GM12874 (cell line): ENCODE data around the gene OBP2B.

ENCODE experiments used
- CTCF ChIP-seq: IDR thresholded peaks from 2 replicates; pipeline ENCODE4 v1.5.1; 2011; ENCODE audit warnings: low read depth, mild to moderate bottlenecking, control low read depth, low read length, moderate library complexity; ENCODE audit not compliant: insufficient read depth

Gene OBP2B

GRCh38 chr9:133191989-133192388 is 17.1 kb downstream of the OBP2B start:
- no peak for TF ChIP-seq CTCF

- no peak for TF ChIP-seq CTCF
Observed at GRCh38 chr9:133189826-133190225, 19.2 kb downstream of the OBP2B start.

- TF ChIP-seq CTCF: no peak
Observed at GRCh38 chr9:133188843-133189180, 20.2 kb downstream of the OBP2B start.

- TF ChIP-seq CTCF: 0 out of 2 replicates have a peak, but pooled peaks have one; percentile 19
Observed at GRCh38 chr9:133188006-133188842, 20.8 kb downstream of the OBP2B start.

- TF ChIP-seq CTCF: no peak
Observed at GRCh38 chr9:133187561-133188005, 21.5 kb downstream of the OBP2B start.

- no peak for TF ChIP-seq CTCF
Observed at GRCh38 chr9:133186736-133187135, 22.3 kb downstream of the OBP2B start.

GRCh38 chr9:133184971-133185370 is 24.1 kb downstream of the OBP2B start:
- peak; percentile 28; the same call in 1 of the 2 replicates for TF ChIP-seq CTCF

- TF ChIP-seq CTCF: no peak
Observed at GRCh38 chr9:133182151-133182550, 26.9 kb downstream of the OBP2B start.
